ENCODE data around the gene LMO2.

DNA sequence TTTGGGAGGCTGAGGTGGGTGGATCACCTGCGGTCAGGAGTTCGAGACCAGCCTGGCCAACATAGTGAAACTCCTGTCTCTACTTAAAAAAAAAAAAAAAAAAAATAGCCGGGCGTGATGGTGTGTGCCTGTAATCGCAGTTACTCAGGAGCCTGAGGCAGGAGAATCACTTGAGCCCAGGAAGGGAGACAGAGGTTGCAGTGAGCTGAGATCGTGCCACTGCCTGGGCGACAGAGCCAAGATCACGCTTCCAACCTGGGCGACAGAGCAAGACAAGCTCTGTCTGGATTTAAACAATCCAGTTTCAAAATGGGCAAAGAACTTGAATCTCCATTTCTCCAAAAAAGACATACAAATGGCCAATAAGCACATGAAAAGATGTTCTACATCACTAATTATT is 12.5 kb downstream of the LMO2 start:
- no peak for TF ChIP-seq POLR2A (IDR thresholded peaks at IDR 0.05)
- TF ChIP-seq CTCF (IDR thresholded peaks at IDR 0.05), result no peak
